ENCODE data around the gene SRGAP1.
"Not testable (repeated sequence)": the region's sequence is repeated elsewhere in the genome, so short reads cannot be mapped to it uniquely, and the experiment has no call there.

SRGAP1 gene

DNA sequence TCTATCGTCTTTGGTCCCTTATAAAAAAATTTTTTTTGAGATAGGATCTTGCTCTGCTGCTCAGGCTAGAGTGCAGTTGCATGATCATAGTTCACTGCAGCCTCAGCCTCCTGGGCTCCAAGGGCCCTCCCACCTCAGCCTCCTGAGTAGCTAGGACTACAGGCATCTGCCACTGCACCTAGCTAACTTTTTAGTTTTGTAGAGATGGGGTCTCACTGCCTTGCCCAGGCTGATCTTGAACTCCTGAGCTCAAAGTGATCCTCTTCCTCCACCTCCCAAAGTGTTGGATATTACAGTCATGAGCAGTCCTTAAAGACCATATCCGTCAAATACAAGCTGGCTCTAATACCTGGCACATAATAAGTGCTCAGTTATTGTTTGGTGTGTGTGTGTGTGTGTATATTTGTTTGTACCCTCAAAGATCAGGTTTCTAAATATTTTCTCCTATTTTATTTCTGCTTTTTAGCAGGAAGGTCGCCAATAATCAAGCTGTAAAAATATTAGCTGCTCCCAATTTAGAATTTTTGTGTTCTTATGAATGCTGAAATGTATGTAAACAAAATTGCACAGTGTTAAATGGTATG, 30.5 kb downstream of the SRGAP1 start:
- DNase-seq, result no peak

DNA sequence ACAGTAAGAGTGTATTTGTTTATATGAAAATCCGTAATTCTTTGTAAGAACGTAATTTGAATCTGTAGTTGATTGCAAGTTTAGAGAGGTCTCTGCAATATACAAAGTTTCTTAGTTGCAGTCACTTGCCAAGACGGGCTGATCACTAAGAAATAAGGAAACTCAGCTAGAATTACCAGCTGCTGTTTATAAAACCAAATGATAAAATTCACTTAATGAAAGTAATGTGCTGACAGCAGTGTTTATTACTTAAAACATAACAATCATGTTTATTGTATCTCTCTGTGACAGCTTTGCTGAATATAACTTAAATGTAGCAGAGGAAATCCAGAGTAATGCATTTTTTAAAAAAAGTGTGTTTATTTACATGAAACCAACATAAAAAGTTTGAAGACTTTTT, 31.2 kb downstream of the SRGAP1 start:
- no peak for DNase-seq

DNA sequence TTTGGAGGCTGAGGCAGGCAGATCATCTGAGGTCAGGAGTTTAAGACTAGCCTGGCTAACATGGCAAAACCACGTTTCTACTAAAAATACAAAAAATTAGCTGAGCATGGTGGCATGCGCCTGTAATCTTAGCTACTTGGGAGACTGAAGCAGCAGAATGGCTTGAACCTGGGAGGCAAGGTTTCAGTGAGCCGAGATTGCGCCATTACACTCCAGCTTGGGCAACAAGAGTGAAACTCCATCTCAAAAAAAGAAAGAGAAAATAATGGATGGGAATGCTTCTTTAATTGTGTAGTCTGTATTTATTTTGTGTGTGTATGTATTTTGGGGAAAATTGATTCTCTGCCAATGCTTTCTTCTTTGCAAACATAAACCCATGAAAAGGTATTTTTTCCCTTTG, 32.5 kb downstream of the SRGAP1 start:
- no peak for DNase-seq

DNA sequence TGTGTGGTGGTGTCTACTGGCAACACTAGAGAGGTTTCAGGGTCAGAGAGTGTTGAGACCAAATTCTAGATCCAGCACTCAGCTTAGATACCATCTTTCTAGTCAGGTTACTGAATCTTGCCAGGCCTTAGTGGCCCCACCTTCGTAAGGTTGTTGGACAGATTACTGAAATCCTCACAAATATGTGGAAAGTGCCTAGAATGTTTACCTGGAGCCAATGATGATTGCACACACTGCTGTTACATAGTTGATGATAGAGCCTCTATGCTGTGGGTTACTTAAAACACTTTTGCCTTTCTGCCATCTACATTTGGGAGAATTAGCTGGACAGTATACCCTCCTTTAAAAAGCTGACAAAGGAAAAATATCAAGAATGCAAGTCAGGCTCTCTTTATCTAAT, 33.2 kb downstream of the SRGAP1 start:
- DNase-seq, result no peak

- DNase-seq, result not testable (repeated sequence)
Observed at GRCh38 chr12:63880235-63880634, 35.7 kb downstream of the SRGAP1 start.

DNA sequence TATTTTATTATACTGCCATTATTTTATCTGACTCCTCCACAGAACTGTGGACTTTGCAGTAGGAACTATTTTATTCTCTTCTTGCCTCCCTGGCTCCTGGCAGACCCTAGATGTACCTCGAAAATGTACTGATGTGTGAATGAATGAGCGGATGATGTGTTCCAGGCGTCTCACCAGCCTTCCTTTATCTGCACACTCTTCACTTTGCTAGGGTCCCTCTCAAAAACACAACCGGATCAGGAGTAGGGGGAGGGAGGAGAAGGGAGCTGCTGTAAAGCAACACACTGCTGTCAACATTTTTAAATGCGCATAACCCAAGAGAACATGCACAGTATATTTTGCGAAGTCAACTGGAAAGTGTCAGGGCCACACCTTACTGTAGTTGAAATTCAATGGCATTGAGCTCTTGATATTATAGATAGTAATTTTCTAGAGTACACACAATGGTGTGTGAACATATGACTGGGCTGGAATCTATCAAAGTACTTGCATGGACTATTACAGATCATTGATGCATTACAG, 36.3 kb downstream of the SRGAP1 start:
- no peak for DNase-seq

GRCh38 chr12:63882844-63883243, 38.3 kb downstream of the SRGAP1 start:
- DNase-seq, result no peak

DNA sequence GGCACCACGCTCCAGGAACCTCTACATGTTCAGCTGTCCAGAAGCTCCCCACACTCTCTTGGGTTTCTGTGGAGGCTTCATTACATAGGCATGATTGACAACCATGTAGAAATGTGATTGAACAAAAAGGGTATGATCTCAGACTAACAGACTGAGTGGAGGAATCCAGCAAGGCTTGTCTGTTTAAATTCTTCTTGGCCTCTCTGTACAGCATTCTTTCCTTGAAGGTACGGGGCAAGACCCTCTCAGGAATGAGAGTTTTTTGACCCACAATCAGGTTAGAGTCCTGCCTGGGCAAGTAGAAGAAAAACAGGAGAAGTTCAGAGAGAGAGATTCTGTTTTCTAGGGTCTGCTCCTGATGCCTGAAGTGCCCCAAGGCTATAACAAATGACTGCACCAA, 40.9 kb downstream of the SRGAP1 start:
- no peak for DNase-seq

DNA sequence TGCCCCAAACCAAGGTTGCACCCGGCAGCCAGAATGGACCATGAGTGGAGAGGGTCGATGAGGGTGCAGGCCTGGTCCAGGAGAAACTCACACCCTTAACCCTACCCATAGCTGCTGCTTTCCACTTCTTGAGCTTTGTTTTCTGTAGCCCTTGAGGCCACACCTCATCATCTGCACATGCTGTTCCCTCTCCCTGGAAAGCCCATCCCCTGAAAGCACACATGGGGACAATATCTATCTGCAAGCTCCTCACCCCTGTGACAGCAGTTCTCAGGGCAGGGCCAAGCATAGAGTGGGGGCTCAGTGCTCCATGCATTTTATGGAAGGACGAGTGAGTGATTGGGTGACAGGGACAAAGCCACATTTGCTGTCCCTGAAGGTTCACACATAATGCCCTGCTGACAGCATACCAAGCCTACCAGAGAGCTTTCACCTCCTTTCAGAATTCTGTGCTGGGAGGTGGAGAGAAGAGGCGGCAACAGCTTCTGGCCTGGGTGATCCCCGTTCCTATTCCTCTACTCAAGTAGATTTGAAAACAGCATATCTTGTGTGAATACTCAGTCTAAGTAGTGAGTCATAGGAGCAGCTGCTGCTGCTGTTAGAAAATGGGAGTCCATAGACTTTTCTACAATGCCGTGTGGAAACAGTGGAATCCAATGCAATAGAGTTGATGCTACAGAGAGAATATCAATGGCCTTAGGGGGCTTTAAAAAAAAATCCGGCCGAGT, 44.6 kb downstream of the SRGAP1 start:
- DNase-seq, result no peak

DNA sequence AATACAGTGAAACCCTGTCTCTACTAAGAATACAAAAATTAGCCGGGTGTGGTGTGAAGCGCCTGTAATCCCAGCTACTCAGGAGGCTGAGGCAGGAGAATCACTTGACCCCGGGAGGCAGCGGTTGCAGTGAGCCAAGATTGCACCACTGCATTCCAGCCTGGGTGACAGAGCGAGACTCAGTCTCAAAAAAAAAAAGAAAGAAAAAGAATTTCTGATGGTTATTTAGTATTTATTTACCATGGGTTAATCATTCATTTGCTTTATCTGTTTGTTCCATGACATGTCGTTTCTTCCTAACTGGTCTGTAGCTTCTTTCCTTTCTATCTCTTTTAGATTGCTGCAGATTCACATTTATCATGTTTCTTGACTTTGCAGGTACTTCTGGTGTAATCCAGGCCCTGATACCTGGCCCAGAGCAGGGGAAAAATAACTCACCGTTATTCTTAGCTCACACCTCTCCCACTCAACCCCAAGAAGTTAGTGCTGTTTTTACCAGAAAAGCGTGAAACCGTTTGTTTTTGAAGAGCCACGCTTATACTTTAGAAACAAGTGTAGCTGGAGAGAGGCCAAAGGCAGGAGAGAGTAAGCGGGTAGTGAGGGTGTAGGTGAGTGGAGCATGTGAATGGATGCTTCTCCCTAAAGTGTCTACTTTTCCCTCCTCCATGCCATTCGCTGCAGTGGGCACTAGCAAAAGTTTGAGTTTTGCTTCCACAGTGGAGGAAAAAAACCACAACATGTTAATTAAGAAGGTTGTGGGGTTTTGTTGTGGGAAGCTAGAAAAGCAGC, 45.4 kb downstream of the SRGAP1 start:
- no peak for DNase-seq

DNA sequence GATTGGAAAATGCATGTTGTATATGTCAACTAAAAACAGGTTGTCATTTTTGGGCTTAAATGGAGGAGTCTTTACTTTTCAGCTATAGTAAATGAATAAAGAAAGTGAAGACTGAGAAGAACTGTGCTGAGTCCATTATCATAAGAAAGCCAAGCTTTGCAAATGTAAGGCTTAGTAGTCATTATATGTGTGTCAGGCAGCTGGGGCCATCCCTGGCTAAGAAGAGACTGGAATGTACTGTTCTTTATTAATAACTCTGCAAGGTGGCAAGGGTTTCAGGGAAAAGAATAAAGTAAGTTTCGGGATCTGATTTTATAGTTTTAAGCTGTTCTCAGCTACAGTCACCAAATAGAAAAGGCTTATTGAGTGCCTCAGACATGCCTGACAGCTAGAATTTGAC, 48.7 kb downstream of the SRGAP1 start:
- DNase-seq, result no peak

DNA sequence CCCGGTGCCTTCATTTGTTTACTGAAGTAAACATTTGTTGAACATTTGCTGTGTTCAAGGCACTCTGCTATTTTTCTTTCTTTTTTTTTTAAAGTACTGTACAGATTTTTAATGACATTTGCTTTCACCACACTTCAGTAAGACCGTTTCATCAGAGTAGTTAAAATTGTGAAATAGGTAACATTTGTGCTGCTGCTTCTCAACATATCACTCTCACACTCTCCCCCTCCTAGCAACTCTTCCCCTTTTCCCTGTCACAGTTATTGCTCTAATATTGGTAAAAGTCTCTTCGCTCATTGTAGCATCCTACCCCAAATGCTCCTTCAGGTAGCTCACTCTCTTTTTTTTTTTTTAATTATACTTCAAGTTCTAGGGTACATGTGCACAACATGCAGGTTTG, 49.6 kb downstream of the SRGAP1 start:
- DNase-seq, result no peak

DNA sequence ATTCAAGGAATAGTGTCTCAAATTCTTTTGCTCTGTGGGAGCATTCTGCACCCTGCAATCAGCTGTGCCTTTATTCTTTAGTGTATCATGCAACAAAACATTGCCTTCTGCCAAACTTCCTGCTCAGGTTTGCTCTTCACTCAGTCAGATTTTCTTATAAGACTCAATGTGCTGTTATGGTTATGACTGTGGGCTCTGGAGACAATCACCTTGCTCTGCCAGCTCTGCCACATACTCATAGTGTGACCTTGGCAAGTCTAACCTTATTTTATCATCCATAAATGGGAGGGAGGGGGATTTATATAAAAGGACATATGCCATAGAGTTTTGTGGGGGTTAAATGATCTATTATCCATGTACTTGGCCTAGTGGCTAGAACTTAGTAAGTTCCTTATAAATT, 51.3 kb downstream of the SRGAP1 start:
- DNase-seq, result no peak

DNA sequence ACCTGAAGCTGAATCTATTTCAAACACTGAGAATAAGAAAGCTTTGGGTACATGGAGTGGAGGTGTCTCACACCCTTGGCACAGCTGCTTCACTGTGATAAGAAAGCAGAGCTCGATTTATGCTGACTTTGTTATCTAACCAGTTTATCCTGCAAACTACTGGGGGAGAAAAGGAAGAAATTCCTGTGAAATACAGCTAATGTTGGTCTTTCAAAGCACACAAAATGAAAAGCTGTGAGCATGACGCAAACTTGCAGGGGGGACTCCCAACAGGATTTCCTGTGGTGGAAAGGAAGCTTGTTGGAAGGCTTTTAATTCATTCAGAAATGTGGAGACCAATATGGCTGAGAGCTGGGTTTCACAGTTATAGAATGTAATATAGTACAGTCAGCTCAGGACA, 53.4 kb downstream of the SRGAP1 start:
- DNase-seq, result no peak

DNA sequence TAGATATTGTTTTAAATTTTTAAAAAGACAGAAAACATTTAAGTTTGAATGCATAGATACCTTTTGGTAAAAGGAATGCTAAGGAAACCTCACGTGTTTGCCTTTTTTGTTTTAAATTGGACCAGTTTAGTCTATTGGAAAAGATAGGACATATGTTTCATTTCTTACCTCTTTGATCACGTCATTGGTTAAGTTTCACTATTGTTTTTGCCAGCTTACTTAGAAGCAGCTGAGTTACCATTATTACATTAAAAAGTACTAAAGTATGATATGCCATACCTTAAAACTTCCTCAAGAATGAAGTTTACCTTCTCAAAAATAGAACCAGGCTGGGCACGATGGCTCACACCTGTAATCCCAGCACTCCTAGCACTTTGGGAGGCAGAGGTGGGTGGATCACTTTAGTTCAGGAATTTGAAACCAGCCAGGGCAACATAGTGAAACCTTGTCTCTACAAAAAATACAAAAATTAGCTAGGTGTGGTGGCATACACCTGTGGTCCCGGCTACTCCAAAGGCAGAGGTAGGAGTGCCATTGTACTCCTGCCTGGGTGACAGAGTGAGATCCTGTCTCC, 54.4 kb downstream of the SRGAP1 start:
- no peak for DNase-seq

DNA sequence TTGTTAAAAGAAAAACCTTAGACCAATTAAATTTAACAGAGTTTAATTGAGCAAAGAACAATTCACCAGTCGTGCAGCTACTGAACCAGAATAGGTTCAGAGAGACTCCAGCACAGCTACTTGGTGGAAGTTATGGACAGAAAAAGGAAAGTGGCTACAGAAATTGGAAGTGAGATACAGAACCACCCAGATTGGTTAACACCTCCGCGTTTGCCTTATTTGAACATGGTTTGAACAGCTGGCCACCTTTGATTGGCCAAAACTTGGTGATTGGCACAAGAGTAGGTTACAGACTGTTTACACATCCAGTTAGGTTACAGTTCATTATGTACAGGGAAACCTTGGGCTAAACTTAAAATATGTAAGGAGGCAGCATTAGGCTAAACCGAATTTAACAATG, 54.9 kb downstream of the SRGAP1 start:
- DNase-seq, result no peak

GRCh38 chr12:63900922-63901793, 56.7 kb downstream of the SRGAP1 start:
- no peak for DNase-seq

GRCh38 chr12:63904653-63905052, 60.2 kb downstream of the SRGAP1 start:
- DNase-seq, result no peak

DNA sequence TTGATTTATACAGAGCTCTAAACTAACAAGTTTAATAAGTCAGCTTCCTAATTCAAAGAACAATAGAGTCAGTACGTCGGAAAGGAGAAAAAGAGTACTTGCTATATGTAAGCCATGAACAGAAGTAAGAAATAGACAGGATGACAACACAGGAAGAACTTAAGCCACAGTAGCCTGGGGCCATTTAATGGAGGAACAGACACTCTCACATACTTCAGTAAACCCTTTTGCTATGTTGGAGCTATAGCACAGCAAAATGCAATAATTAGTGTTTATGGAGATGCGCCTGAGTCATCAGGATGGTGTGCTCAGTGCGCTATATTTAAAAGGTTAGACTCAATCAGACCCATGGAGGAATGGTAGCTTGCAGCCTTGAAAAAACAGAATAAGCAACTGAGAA, 61.0 kb downstream of the SRGAP1 start:
- DNase-seq, result no peak

- DNase-seq, result no peak
Observed at GRCh38 chr12:63906876-63907275, 62.4 kb downstream of the SRGAP1 start.

DNA sequence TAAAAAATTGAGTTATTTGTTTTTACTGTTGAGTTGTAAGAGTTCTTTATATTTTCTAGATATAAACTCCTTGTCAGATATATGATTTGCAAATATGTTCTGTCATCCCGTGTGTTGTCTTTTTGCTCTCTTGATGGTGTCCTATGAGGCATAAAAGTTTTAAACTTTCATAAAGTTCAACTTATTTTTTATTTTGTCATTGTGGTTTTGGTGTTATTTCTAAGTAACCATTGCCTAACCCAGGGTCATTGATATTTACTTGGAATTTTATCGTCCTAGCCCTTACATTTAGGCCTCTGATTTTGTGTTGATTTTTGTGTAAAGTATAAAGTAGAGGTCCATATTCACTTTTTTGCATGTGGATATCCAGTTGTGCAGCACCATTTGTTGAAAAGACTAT, 63.1 kb downstream of the SRGAP1 start:
- no peak for DNase-seq

GRCh38 chr12:63909746-63910145, 65.2 kb downstream of the SRGAP1 start:
- DNase-seq, result no peak

DNA sequence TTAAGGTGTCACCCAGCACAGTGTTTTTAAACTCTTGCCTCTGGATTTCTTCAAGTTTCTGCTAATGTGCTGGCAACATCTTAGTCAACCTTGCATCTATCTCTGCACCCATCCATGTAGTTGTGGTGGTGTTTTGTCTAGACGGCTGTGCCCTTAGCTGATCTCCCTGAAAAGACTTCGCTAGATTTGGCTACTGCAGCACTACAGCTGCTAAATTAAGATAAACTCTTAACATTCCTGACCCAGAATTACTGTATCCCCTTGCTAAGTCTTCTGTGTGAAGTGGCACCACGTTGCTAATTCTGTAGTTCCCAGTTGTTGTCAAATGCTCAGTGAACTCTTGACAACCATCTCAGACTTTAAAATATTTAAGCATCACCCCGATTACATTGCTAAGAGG, 66.8 kb downstream of the SRGAP1 start:
- no peak for DNase-seq
